ENCODE data around the gene ZNF407.

DNA sequence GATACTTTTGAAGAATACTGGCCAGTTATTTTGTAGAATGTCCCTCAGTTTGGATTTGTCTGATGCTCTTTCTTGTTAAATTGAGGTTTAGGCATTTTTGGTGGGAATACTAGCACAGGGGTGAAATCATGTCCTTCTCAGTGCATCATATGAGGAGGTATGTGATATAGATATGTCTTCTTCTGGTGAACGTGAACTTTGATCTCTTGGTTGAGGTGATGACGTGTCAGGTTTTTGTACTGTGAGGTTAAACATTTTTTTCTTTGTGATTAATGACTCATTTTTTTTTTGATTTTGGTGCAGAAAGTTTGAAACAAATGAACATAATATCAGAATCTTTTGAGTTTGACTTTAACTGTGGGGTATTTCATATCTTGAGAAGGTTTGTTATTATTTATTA is 11.0 kb downstream of the ZNF407 start:
- TF ChIP-seq, protein P1, sequence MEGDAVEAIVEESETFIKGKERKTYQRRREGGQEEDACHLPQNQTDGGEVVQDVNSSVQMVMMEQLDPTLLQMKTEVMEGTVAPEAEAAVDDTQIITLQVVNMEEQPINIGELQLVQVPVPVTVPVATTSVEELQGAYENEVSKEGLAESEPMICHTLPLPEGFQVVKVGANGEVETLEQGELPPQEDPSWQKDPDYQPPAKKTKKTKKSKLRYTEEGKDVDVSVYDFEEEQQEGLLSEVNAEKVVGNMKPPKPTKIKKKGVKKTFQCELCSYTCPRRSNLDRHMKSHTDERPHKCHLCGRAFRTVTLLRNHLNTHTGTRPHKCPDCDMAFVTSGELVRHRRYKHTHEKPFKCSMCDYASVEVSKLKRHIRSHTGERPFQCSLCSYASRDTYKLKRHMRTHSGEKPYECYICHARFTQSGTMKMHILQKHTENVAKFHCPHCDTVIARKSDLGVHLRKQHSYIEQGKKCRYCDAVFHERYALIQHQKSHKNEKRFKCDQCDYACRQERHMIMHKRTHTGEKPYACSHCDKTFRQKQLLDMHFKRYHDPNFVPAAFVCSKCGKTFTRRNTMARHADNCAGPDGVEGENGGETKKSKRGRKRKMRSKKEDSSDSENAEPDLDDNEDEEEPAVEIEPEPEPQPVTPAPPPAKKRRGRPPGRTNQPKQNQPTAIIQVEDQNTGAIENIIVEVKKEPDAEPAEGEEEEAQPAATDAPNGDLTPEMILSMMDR (IDR thresholded peaks at IDR 0.05), result no peak
- TF ChIP-seq POLR2A (IDR thresholded peaks at IDR 0.05), result no peak

All from adrenal gland (tissue), 5 donors.